ENCODE measurements around the gene PPP3CA.

DNA sequence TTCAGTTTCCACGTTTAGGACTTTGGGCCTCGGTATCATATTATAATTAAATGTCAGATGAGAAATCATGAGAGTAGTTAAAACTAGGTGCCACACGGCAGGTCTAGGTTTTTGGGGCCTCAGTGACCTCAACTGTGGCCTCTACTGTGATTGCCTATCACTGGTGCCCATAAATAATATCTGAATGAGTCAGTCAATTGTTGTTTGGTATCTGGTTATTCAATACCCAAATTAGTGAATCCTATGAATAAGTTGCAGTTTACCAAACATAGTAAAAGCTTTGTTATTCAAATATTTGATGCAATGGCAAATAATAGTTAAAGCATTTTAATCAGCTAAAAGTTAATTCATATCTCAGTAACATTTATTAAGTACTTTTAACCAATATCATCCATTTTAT lies 188.8 kb downstream of the PPP3CA start:
- TF ChIP-seq, protein P1, sequence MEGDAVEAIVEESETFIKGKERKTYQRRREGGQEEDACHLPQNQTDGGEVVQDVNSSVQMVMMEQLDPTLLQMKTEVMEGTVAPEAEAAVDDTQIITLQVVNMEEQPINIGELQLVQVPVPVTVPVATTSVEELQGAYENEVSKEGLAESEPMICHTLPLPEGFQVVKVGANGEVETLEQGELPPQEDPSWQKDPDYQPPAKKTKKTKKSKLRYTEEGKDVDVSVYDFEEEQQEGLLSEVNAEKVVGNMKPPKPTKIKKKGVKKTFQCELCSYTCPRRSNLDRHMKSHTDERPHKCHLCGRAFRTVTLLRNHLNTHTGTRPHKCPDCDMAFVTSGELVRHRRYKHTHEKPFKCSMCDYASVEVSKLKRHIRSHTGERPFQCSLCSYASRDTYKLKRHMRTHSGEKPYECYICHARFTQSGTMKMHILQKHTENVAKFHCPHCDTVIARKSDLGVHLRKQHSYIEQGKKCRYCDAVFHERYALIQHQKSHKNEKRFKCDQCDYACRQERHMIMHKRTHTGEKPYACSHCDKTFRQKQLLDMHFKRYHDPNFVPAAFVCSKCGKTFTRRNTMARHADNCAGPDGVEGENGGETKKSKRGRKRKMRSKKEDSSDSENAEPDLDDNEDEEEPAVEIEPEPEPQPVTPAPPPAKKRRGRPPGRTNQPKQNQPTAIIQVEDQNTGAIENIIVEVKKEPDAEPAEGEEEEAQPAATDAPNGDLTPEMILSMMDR (conservative IDR thresholded peaks at IDR 0.05; ENCODE audit: low read depth, low read length) = no peak
- no peak for TF ChIP-seq EZH2 (IDR thresholded peaks at IDR 0.05; ENCODE audit: low read length, unreplicated experiment)
- TF ChIP-seq EZH2phosphoT487 (IDR thresholded peaks at IDR 0.05; ENCODE audit: borderline replicate concordance, low read length) = no peak
